ENCODE results near the gene TLE3. TPM values are rescaled to one million over a fixed set of nuclear protein-coding genes. Genes with fewer than 3 reads are reported as not detected.

Gene TLE3
- polyA plus RNA-seq, 1 donor (not counting 4 experiments of a cell fraction or from before 2014, with no cell fraction given), result 8.3 TPM

- no peak for FAIRE-seq
These were observed 38.9 kb downstream of the TLE3 start for GRCh38 chr15:70058642-70059360.

GRCh38 chr15:70057931-70058641, 39.6 kb downstream of the TLE3 start:
- Histone ChIP-seq H3K4me3 (ENCODE audit: control insufficient read depth in 2 of 3, extremely low read depth in 1 of 3, insufficient read depth in 2 of 3, low read depth in 1 of 3, low read length in 3 of 3) (no peak overlapping the region), H2AFZ (ENCODE audit: control insufficient read depth, low read length) (no peak overlapping the region), H3K27me3 (ENCODE audit: control insufficient read depth, extremely low read depth, insufficient read depth, low read length) (no peaks in the 10 kb centered on the region), H3K79me2 (ENCODE audit: control insufficient read depth, insufficient read depth, low read length) (no peaks in the 10 kb centered on the region), H3K9ac (ENCODE audit: control insufficient read depth, extremely low read depth, insufficient read depth, low read length) (no peak overlapping the region), H4K20me1 (ENCODE audit: control insufficient read depth, extremely low read depth, insufficient read depth, low read length) (no peaks in the 10 kb centered on the region), H3K27ac (ENCODE audit: control insufficient read depth, insufficient read depth, low read length) (no peak overlapping the region), H3K9me3 (ENCODE audit: control insufficient read depth, low read depth, low read length) (no peaks in the 10 kb centered on the region), H3K9me1 (ENCODE audit: control insufficient read depth, extremely low read depth, insufficient read depth, low read length) (no peaks in the 10 kb centered on the region), H3K4me2 (ENCODE audit: control insufficient read depth, extremely low read depth, insufficient read depth, low read depth, low read length) (no peak overlapping the region), H3K36me3 (ENCODE audit: control insufficient read depth in 2 of 2, extremely low read depth in 1 of 2, insufficient read depth in 2 of 2, low read length in 2 of 2) (peaks cover 47 to 63% of the 10 kb centered on the region in 2 experiments), H3K4me1 (ENCODE audit: control insufficient read depth, extremely low read depth, insufficient read depth, low read length) (no peaks in the 10 kb centered on the region)
- dilution Hi-C loops (cut with MboI; ENCODE audit: extremely low pct_ligation_motif_present, low sequenced_read_pairs), result no loop called here
- DNase-seq (ENCODE audit: low read depth, low spot score) (no peak), FAIRE-seq (no peak)
- no peak for TF ChIP-seq CTCF (optimal IDR thresholded peaks at IDR 0.05 in 1 of 3, IDR thresholded peaks at IDR 0.05 in 1 of 3, conservative IDR thresholded peaks at IDR 0.05 in 1 of 3; ENCODE audit: extremely low read depth in 1 of 3, insufficient read depth in 2 of 3, low read length in 3 of 3)
- no peak for TF ChIP-seq EZH2 (IDR thresholded peaks at IDR 0.05; ENCODE audit: low read length)

More at GRCh38 chr15:70058642-70059360, 38.9 kb downstream of the TLE3 start:
- no peaks in the 10 kb centered on the region for H3K4me1 ChIP-seq (ENCODE audit: control insufficient read depth, extremely low read depth, insufficient read depth, low read length)
- H3K9me3 ChIP-seq (ENCODE audit: control insufficient read depth, low read depth, low read length), result no peaks in the 10 kb centered on the region
- dilution Hi-C loops (cut with MboI; ENCODE audit: extremely low pct_ligation_motif_present, low sequenced_read_pairs), result no loop called here
- H3K27ac ChIP-seq (ENCODE audit: control insufficient read depth, insufficient read depth, low read length), result no peak overlapping the region
- no peak overlapping the region for H3K4me3 ChIP-seq (ENCODE audit: control insufficient read depth in 2 of 3, extremely low read depth in 1 of 3, insufficient read depth in 2 of 3, low read depth in 1 of 3, low read length in 3 of 3)
- no peak overlapping the region for H2AFZ ChIP-seq (ENCODE audit: control insufficient read depth, low read length)
- no peaks in the 10 kb centered on the region for H4K20me1 ChIP-seq (ENCODE audit: control insufficient read depth, extremely low read depth, insufficient read depth, low read length)
- no peaks in the 10 kb centered on the region for H3K27me3 ChIP-seq (ENCODE audit: control insufficient read depth, extremely low read depth, insufficient read depth, low read length)
- H3K9me1 ChIP-seq (ENCODE audit: control insufficient read depth, extremely low read depth, insufficient read depth, low read length), result no peaks in the 10 kb centered on the region
- H3K9ac ChIP-seq (ENCODE audit: control insufficient read depth, extremely low read depth, insufficient read depth, low read length), result no peak overlapping the region
- no peaks in the 10 kb centered on the region for H3K79me2 ChIP-seq (ENCODE audit: control insufficient read depth, insufficient read depth, low read length)
- TF ChIP-seq CTCF (optimal IDR thresholded peaks at IDR 0.05 in 1 of 3, IDR thresholded peaks at IDR 0.05 in 1 of 3, conservative IDR thresholded peaks at IDR 0.05 in 1 of 3; ENCODE audit: extremely low read depth in 1 of 3, insufficient read depth in 2 of 3, low read length in 3 of 3), result no peak
- TF ChIP-seq EZH2 (IDR thresholded peaks at IDR 0.05; ENCODE audit: low read length), result no peak
- DNase-seq (ENCODE audit: low read depth, low spot score), result no peak
- H3K36me3 ChIP-seq (ENCODE audit: control insufficient read depth in 2 of 2, extremely low read depth in 1 of 2, insufficient read depth in 2 of 2, low read length in 2 of 2), result peaks cover 43 to 59% of the 10 kb centered on the region in 2 experiments
- H3K4me2 ChIP-seq (ENCODE audit: control insufficient read depth, extremely low read depth, insufficient read depth, low read depth, low read length), result no peak overlapping the region
